Middle frontal gyrus (tissue), 1 donor: ENCODE data around the gene NRBP1.
"Not testable (repeated sequence)": the region's sequence is repeated elsewhere in the genome, so short reads cannot be mapped to it uniquely, and the experiment has no call there.

Experiments
- DNase-seq: peaks from one replicate; pipeline ENCODE4 v3.0.0-alpha.2; 2015; ENCODE audit warnings: low spot score; ENCODE audit errors: extremely low spot score

The NRBP1 gene

GRCh38 chr2:27421660-27422250, 6.7 kb upstream of the NRBP1 start:
- DNase-seq: no peak

- no peak for DNase-seq
These were observed 5.5 kb upstream of the NRBP1 start for GRCh38 chr2:27422958-27423357.

GRCh38 chr2:27425039-27425438, 3.4 kb upstream of the NRBP1 start:
- not testable (repeated sequence) for DNase-seq

- no peak for DNase-seq
These were observed 593 bp upstream of the NRBP1 start for GRCh38 chr2:27427863-27428212.

GRCh38 chr2:27428978-27429541, 629 bp downstream of the NRBP1 start:
- no peak for DNase-seq

GRCh38 chr2:27431395-27431794, 3.0 kb downstream of the NRBP1 start:
- DNase-seq: no peak

- no peak for DNase-seq
These were observed 7.2 kb downstream of the NRBP1 start for GRCh38 chr2:27435628-27436027.

- DNase-seq: no peak
These were observed 12.9 kb downstream of the NRBP1 start for GRCh38 chr2:27441226-27441926.

GRCh38 chr2:27441958-27442919, 13.8 kb downstream of the NRBP1 start, which contains the start of gene KRTCAP3:
Gene KRTCAP3, plus strand, starts transcription at chr2:27442381. Its CDS starts 32 bp downstream, at chr2:27442413.
- no peak for DNase-seq

GRCh38 chr2:27442920-27443282, 14.5 kb downstream of the NRBP1 start:
- no peak for DNase-seq

- no peak for DNase-seq
These were observed 16.7 kb downstream of the NRBP1 start for GRCh38 chr2:27445155-27445554.

GRCh38 chr2:27445615-27446014, 17.2 kb downstream of the NRBP1 start:
- DNase-seq: no peak

- no peak for DNase-seq
These were observed 17.6 kb downstream of the NRBP1 start for GRCh38 chr2:27446057-27446456.

- DNase-seq: no peak
These were observed 19.9 kb downstream of the NRBP1 start for GRCh38 chr2:27448381-27448780.

GRCh38 chr2:27451095-27451494, 22.7 kb downstream of the NRBP1 start:
- DNase-seq: no peak

GRCh38 chr2:27453968-27454367, 25.5 kb downstream of the NRBP1 start:
- DNase-seq: no peak

GRCh38 chr2:27461118-27461517, 32.7 kb downstream of the NRBP1 start:
- DNase-seq: no peak

GRCh38 chr2:27464443-27464842, 36.0 kb downstream of the NRBP1 start:
- no peak for DNase-seq

GRCh38 chr2:27471961-27472360, 43.5 kb downstream of the NRBP1 start:
- DNase-seq: no peak

GRCh38 chr2:27485496-27485895, 57.1 kb downstream of the NRBP1 start:
- DNase-seq: no peak

- no peak for DNase-seq
These were observed 60.7 kb downstream of the NRBP1 start for GRCh38 chr2:27489118-27489497.
